KMS-11 (cell line): ENCODE measurements around the gene RAD51B.
A peak's percentile ranks its signal among the peaks of the same experiment; 100 is the strongest.

Experiments used
- H2AFZ ChIP-seq: fragments of 200-600 bp; sonication (generic); 2 replicates; pipeline ENCODE4 v1.6.1; 2016; ENCODE audit warnings: antibody characterized with exemption, mixed run types, low read depth
- H3K27ac ChIP-seq: fragments of 200-600 bp; sonication (generic); 2 replicates; pipeline ENCODE4 v1.6.1; 2016; ENCODE audit warnings: mild to moderate bottlenecking, mixed run types
- H3K27me3 ChIP-seq: fragments of 200-600 bp; sonication (generic); 2 replicates; pipeline ENCODE4 v1.6.1; 2017; ENCODE audit warnings: mild to moderate bottlenecking, low read depth, mixed run types, moderate library complexity; ENCODE audit not compliant: insufficient read depth
- H3K36me3 ChIP-seq: fragments of 200-600 bp; sonication (generic); 2 replicates; pipeline ENCODE4 v1.6.1; 2017; ENCODE audit warnings: mild to moderate bottlenecking, mixed run types; ENCODE audit not compliant: insufficient read depth
- H3K4me1 ChIP-seq: fragments of 200-600 bp; sonication (generic); 2 replicates; pipeline ENCODE4 v1.6.1; 2016; ENCODE audit warnings: mild to moderate bottlenecking, low read depth, mixed run types; ENCODE audit not compliant: poor library complexity, severe bottlenecking
- H3K4me2 ChIP-seq: fragments of 200-600 bp; sonication (generic); 2 replicates; pipeline ENCODE4 v1.7.0; 2016; ENCODE audit warnings: mild to moderate bottlenecking, mixed run types
- H3K4me3 ChIP-seq: fragments of 200-600 bp; sonication (generic); IDR thresholded peaks from 2 replicates; pipeline ENCODE4 v1.6.1; 2017; ENCODE audit warnings: low read depth, low read length, mixed read lengths; ENCODE audit not compliant: insufficient read depth
- H3K79me2 ChIP-seq: fragments of 200-600 bp; sonication (generic); 2 replicates; pipeline ENCODE4 v1.6.1; 2016; ENCODE audit warnings: low read depth, mixed run types; ENCODE audit not compliant: insufficient read depth
- H3K9ac ChIP-seq: fragments of 200-600 bp; sonication (generic); 2 replicates; pipeline ENCODE4 v1.6.1; 2016; ENCODE audit warnings: mild to moderate bottlenecking, mixed run types
- H4K20me1 ChIP-seq: fragments of 200-600 bp; sonication (generic); 2 replicates; pipeline ENCODE4 v1.6.1; 2016; ENCODE audit warnings: mild to moderate bottlenecking, mixed run types; ENCODE audit not compliant: insufficient read depth
- CTCF ChIP-seq: fragments of 200-600 bp; sonication (generic); conservative IDR thresholded peaks from 2 replicates; pipeline ENCODE4 v1.6.1; 2017; ENCODE audit warnings: low read depth, mild to moderate bottlenecking, antibody characterized with exemption, low read length, moderate library complexity, mixed read lengths

The RAD51B gene

DNA sequence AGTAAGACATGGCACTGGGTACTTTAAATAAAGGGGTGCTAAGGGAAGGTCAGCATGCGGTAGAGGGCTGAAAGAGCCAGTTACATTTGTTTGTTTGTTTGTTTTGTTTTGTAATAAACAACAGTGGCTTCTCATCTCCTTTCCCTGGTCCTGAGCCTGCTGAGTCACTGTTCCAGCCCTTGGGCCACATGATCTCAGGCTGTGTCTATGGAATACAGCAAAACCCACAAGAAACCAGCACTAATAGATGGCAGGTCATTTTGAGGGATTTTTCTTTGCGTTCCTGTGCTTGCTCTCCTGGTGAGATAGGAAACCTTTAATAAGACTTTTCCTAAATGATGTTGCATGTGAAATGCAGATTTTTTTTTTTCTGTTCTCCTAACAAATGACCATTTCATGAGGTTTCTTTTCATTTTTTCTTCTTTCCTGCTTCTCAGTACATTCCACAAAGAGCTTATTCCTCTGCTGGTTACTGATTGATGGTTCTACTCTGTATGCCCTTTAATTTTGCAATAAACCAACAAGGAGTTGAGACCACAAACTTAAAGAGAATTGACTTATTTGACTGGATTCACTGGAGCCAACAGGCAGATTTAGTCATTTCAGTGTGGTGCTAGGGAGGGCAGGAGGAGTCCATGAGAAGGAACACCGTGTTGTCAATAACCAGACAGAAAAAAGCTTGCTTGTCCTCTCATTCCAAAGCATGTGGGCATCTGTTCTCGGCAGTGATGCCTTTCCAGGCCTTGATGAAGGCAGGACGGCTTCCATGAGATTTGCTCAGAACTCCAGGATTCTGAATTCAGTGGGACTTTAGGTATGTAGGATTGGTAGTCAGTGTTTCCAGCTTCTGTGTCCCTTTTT, 459.2 kb downstream of the RAD51B start:
- Histone ChIP-seq H4K20me1 (no peaks in the 10 kb centered on the region), H3K9ac (no peak overlapping the region), H3K27me3 (no peaks in the 10 kb centered on the region), H3K4me3 (no peak overlapping the region), H3K79me2 (no peaks in the 10 kb centered on the region), H3K27ac (no peak overlapping the region), H3K36me3 (no peaks in the 10 kb centered on the region), H3K4me1 (peaks cover 55% of the 10 kb centered on the region), H2AFZ (no peak overlapping the region), H3K4me2 (no peak overlapping the region)
- TF ChIP-seq CTCF, result no peak

- H3K79me2 ChIP-seq, result no peaks in the 10 kb centered on the region
- H4K20me1 ChIP-seq, result no peaks in the 10 kb centered on the region
- no peak for TF ChIP-seq CTCF
- no peak overlapping the region for H2AFZ ChIP-seq
- no peak overlapping the region for H3K27ac ChIP-seq
- H3K4me2 ChIP-seq, result peak overlapping the region; percentile 67
- H3K27me3 ChIP-seq, result no peaks in the 10 kb centered on the region
- no peak overlapping the region for H3K4me3 ChIP-seq
- H3K4me1 ChIP-seq, result peaks cover 54% of the 10 kb centered on the region
- H3K36me3 ChIP-seq, result no peaks in the 10 kb centered on the region
- no peak overlapping the region for H3K9ac ChIP-seq
Measured at GRCh38 chr14:68279437-68279720, 459.8 kb downstream of the RAD51B start.

- no peak overlapping the region for H3K4me3 ChIP-seq
- no peaks in the 10 kb centered on the region for H3K36me3 ChIP-seq
- no peaks in the 10 kb centered on the region for H3K79me2 ChIP-seq
- H3K4me1 ChIP-seq, result peaks cover 50% of the 10 kb centered on the region
- H2AFZ ChIP-seq, result no peak overlapping the region
- H3K27me3 ChIP-seq, result no peaks in the 10 kb centered on the region
- no peak overlapping the region for H3K27ac ChIP-seq
- no peak overlapping the region for H3K9ac ChIP-seq
- no peak for TF ChIP-seq CTCF
- no peaks in the 10 kb centered on the region for H4K20me1 ChIP-seq
- H3K4me2 ChIP-seq, result peak overlapping the region; percentile 67
Measured at GRCh38 chr14:68279777-68280233, 460.2 kb downstream of the RAD51B start.

DNA sequence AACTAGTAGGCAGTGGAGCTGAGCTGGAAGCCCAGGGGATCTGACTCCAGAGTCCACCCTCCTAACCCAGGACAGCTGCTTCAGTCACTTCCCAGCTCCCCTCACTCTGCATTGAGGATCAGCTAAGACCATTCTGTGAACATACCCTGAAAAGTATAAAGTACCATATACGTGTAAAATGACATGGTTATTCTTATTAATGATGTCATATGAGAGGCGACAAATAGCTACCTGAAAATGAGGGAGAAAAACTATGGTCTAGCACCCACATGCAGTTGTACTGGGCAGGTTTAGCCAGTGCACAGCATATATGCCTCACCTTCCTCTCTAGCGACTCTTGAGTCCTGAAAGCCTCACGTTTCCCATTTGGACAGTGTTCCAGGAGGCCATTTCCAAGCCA, 461.9 kb downstream of the RAD51B start:
- Histone ChIP-seq H3K79me2 (no peaks in the 10 kb centered on the region), H3K27ac (no peak overlapping the region), H4K20me1 (no peaks in the 10 kb centered on the region), H3K4me3 (no peak overlapping the region), H2AFZ (no peak overlapping the region), H3K9ac (no peak overlapping the region), H3K36me3 (no peaks in the 10 kb centered on the region), H3K4me2 (no peak overlapping the region), H3K4me1 (peaks cover 43% of the 10 kb centered on the region), H3K27me3 (no peaks in the 10 kb centered on the region)
- TF ChIP-seq CTCF, result no peak
